ENCODE results near the gene CDR2.

Gene CDR2

DNA sequence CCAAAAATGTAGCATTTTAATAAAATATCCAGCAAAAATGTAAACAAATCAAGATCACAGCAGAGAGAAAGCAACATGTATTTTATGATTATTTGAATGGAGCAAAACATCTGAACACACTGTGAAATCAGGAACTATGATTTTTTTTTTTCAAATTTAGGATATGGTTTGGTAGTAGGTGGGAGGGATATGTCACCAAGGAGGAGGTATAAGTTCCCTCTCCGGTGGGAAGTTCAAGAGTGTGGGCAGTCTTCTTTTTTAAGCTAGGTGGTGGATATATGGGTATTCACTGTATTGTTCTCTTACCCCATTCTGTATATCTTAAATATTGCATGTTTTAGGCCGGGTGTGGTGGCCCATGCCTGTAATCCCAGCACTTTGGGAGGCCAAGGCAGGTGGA, 10.2 kb downstream of the CDR2 start:
- POLR2A ChIA-PET, result no interaction called here
- TF ChIP-seq, protein P1, sequence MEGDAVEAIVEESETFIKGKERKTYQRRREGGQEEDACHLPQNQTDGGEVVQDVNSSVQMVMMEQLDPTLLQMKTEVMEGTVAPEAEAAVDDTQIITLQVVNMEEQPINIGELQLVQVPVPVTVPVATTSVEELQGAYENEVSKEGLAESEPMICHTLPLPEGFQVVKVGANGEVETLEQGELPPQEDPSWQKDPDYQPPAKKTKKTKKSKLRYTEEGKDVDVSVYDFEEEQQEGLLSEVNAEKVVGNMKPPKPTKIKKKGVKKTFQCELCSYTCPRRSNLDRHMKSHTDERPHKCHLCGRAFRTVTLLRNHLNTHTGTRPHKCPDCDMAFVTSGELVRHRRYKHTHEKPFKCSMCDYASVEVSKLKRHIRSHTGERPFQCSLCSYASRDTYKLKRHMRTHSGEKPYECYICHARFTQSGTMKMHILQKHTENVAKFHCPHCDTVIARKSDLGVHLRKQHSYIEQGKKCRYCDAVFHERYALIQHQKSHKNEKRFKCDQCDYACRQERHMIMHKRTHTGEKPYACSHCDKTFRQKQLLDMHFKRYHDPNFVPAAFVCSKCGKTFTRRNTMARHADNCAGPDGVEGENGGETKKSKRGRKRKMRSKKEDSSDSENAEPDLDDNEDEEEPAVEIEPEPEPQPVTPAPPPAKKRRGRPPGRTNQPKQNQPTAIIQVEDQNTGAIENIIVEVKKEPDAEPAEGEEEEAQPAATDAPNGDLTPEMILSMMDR (IDR thresholded peaks at IDR 0.05; ENCODE audit: control extremely low read depth, extremely low read depth, low read depth, missing control alignments), result no peak
- CTCF ChIA-PET, result interaction anchor here (1.3 kb wide), 1 partner anchor 11 kb away, joined by 5 read pairs; no protein-coding TSS in a partner anchor
- DNase-seq (ENCODE audit: extremely low spot score), result no peak

- no peak for DNase-seq (ENCODE audit: extremely low spot score)
- POLR2A ChIA-PET, result interaction anchor here (1.0 kb wide), 1 partner anchor 12 kb away, joined by 16 read pairs; no protein-coding TSS in a partner anchor
- CTCF ChIA-PET, result interaction anchor here (0.8 to 2.3 kb wide), 4 partner anchors 8 to 40 kb away, joined by 3 to 6 read pairs (median 4); no protein-coding TSS in a partner anchor
- TF ChIP-seq, protein P1 (IDR thresholded peaks at IDR 0.05; ENCODE audit: control extremely low read depth, extremely low read depth, low read depth, missing control alignments), result no peak
These were observed 13.3 kb downstream of the CDR2 start for GRCh38 chr16:22360963-22361659.

DNA sequence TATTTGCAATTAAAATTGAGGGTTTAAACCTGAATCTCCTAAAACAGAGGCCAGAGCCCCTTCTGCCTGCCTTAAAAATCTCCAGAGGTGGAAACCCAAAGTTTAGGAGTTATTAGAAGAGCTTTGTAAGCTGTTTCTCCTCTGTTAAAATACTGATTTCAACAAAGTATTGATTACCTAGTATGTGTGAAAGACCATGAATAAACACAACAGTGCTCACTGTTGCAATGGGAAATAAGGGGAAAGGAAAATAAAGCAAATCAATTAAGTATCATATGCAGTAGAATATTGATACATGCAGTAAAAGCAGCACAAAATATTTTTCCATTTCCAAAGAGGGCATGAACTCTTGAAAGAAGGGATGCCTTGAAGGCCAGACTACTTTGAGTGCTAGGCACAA, 14.7 kb downstream of the CDR2 start:
- TF ChIP-seq, protein P1 (IDR thresholded peaks at IDR 0.05; ENCODE audit: control extremely low read depth, extremely low read depth, low read depth, missing control alignments), result no peak
- POLR2A ChIA-PET, result interaction anchor here (1.2 kb wide), 1 partner anchor 15 kb away, joined by 3 read pairs; the partner anchor contains the start of gene CDR2
- DNase-seq (ENCODE audit: extremely low spot score), result no peak
- CTCF ChIA-PET, result interaction anchor here (1.2 kb wide), 1 partner anchor 21 kb away, joined by 3 read pairs; no protein-coding TSS in a partner anchor

GRCh38 chr16:22358000-22358399, 16.4 kb downstream of the CDR2 start:
- ChIA-PET CTCF (interaction anchor here (0.8 to 2.4 kb wide), 5 partner anchors 9 to 58 kb away, joined by 3 to 8 read pairs (median 3); no protein-coding TSS in a partner anchor), POLR2A (no interaction called here)
- TF ChIP-seq, protein P1 (IDR thresholded peaks at IDR 0.05; ENCODE audit: control extremely low read depth, extremely low read depth, low read depth, missing control alignments), result no peak
- DNase-seq (ENCODE audit: extremely low spot score), result no peak

- POLR2A ChIA-PET, result no interaction called here
- TF ChIP-seq, protein P1 (IDR thresholded peaks at IDR 0.05; ENCODE audit: control extremely low read depth, extremely low read depth, low read depth, missing control alignments), result no peak
- CTCF ChIA-PET, result interaction anchor here (0.8 to 2.4 kb wide), 5 partner anchors 10 to 58 kb away, joined by 3 to 8 read pairs (median 3); no protein-coding TSS in a partner anchor
- peak; percentile 29 for DNase-seq (ENCODE audit: extremely low spot score)
These were observed 16.8 kb downstream of the CDR2 start for GRCh38 chr16:22357635-22357971.

GRCh38 chr16:22356930-22357634, 17.3 kb downstream of the CDR2 start:
- DNase-seq (ENCODE audit: extremely low spot score), result no peak
- POLR2A ChIA-PET, result interaction anchor here (0.7 kb wide), 1 partner anchor 261 kb away, joined by 5 read pairs; no protein-coding TSS in a partner anchor
- TF ChIP-seq, protein P1 (IDR thresholded peaks at IDR 0.05; ENCODE audit: control extremely low read depth, extremely low read depth, low read depth, missing control alignments), result no peak
- CTCF ChIA-PET, result interaction anchor here (0.8 to 2.4 kb wide), 4 partner anchors 10 to 59 kb away, joined by 3 to 8 read pairs (median 3); no protein-coding TSS in a partner anchor

Data from GM10248 (cell line).